ENCODE data around the gene PIP4K2C. TPM values are rescaled to one million over a fixed set of nuclear protein-coding genes. Genes with fewer than 3 reads are reported as not detected.

The PIP4K2C gene
- total and polyA plus RNA-seq, 2 donors (not counting 1 experiment from before 2014, with no cell fraction given): 11.9 to 24.3 TPM

GRCh38 chr12:57593187-57593586, 2.2 kb downstream of the PIP4K2C start:
- no peak for TF ChIP-seq CTCF (conservative IDR thresholded peaks at IDR 0.05 in 1 of 2, IDR thresholded peaks at IDR 0.05 in 1 of 2; ENCODE audit: low read depth in 1 of 2, low read length in 2 of 2)
- no peak for TF ChIP-seq EZH2 (IDR thresholded peaks at IDR 0.05; ENCODE audit: low read length, missing control alignments)
- Histone ChIP-seq H3K9me3 (ENCODE audit: control insufficient read depth, insufficient read depth, low read depth, low read length) (no peaks in the 10 kb centered on the region), H3K27ac (ENCODE audit: insufficient read depth, low read length) (no peak overlapping the region), H3K4me2 (ENCODE audit: extremely low read depth, insufficient read depth, low read length) (no peak overlapping the region), H3K4me1 (ENCODE audit: control insufficient read depth, extremely low read depth, insufficient read depth, low read length) (peaks cover 5% of the 10 kb centered on the region), H3K36me3 (ENCODE audit: control insufficient read depth, insufficient read depth, low read length) (no peaks in the 10 kb centered on the region), H3K9ac (ENCODE audit: insufficient read depth, low read length) (no peak overlapping the region), H3K79me2 (ENCODE audit: control insufficient read depth, insufficient read depth, low read length) (no peaks in the 10 kb centered on the region), H3K4me3 (replicated peaks in 1 of 4; ENCODE audit: control extremely low read depth in 1 of 4, insufficient read depth in 1 of 4, low read depth in 3 of 4, low read length in 4 of 4) (no peak overlapping the region), H3K27me3 (ENCODE audit: control insufficient read depth, insufficient read depth, low read length) (peaks cover 2% of the 10 kb centered on the region), H4K20me1 (ENCODE audit: control insufficient read depth, extremely low read depth, insufficient read depth, low read length) (no peaks in the 10 kb centered on the region), H2AFZ (ENCODE audit: low read length) (no peak overlapping the region)
- no peak for DNase-seq (ENCODE audit: low read depth in 2 of 2)

GRCh38 chr12:57600395-57600794, 9.4 kb downstream of the PIP4K2C start:
- Histone ChIP-seq H3K27me3 (ENCODE audit: control insufficient read depth, insufficient read depth, low read length) (no peaks in the 10 kb centered on the region), H3K9me3 (ENCODE audit: control insufficient read depth, insufficient read depth, low read depth, low read length) (no peaks in the 10 kb centered on the region), H3K27ac (ENCODE audit: insufficient read depth, low read length) (no peak overlapping the region), H3K9ac (ENCODE audit: insufficient read depth, low read length) (no peak overlapping the region), H4K20me1 (ENCODE audit: control insufficient read depth, extremely low read depth, insufficient read depth, low read length) (no peaks in the 10 kb centered on the region), H3K79me2 (ENCODE audit: control insufficient read depth, insufficient read depth, low read length) (no peaks in the 10 kb centered on the region), H3K4me2 (ENCODE audit: extremely low read depth, insufficient read depth, low read length) (no peak overlapping the region), H2AFZ (ENCODE audit: low read length) (no peak overlapping the region), H3K4me3 (replicated peaks in 1 of 4; ENCODE audit: control extremely low read depth in 1 of 4, insufficient read depth in 1 of 4, low read depth in 3 of 4, low read length in 4 of 4) (no peak overlapping the region), H3K36me3 (ENCODE audit: control insufficient read depth, insufficient read depth, low read length) (no peaks in the 10 kb centered on the region), H3K4me1 (ENCODE audit: control insufficient read depth, extremely low read depth, insufficient read depth, low read length) (peaks cover 1% of the 10 kb centered on the region)
- DNase-seq (ENCODE audit: low read depth in 2 of 2): no peak
- TF ChIP-seq EZH2 (IDR thresholded peaks at IDR 0.05; ENCODE audit: low read length, missing control alignments): no peak
- TF ChIP-seq CTCF (conservative IDR thresholded peaks at IDR 0.05 in 1 of 2, IDR thresholded peaks at IDR 0.05 in 1 of 2; ENCODE audit: low read depth in 1 of 2, low read length in 2 of 2): no peak

GRCh38 chr12:57602544-57602943, 11.6 kb downstream of the PIP4K2C start:
- H3K4me3 ChIP-seq (replicated peaks in 1 of 4; ENCODE audit: control extremely low read depth in 1 of 4, insufficient read depth in 1 of 4, low read depth in 3 of 4, low read length in 4 of 4): no peak overlapping the region
- no peaks in the 10 kb centered on the region for H3K27me3 ChIP-seq (ENCODE audit: control insufficient read depth, insufficient read depth, low read length)
- H4K20me1 ChIP-seq (ENCODE audit: control insufficient read depth, extremely low read depth, insufficient read depth, low read length): no peaks in the 10 kb centered on the region
- TF ChIP-seq EZH2 (IDR thresholded peaks at IDR 0.05; ENCODE audit: low read length, missing control alignments) (no peak), CTCF (conservative IDR thresholded peaks at IDR 0.05 in 1 of 2, IDR thresholded peaks at IDR 0.05 in 1 of 2; ENCODE audit: low read depth in 1 of 2, low read length in 2 of 2) (no peak)
- no peaks in the 10 kb centered on the region for H3K79me2 ChIP-seq (ENCODE audit: control insufficient read depth, insufficient read depth, low read length)
- no peak overlapping the region for H3K4me2 ChIP-seq (ENCODE audit: extremely low read depth, insufficient read depth, low read length)
- H3K9ac ChIP-seq (ENCODE audit: insufficient read depth, low read length): no peak overlapping the region
- H3K9me3 ChIP-seq (ENCODE audit: control insufficient read depth, insufficient read depth, low read depth, low read length): no peaks in the 10 kb centered on the region
- H3K4me1 ChIP-seq (ENCODE audit: control insufficient read depth, extremely low read depth, insufficient read depth, low read length): peaks cover 5% of the 10 kb centered on the region
- H3K27ac ChIP-seq (ENCODE audit: insufficient read depth, low read length): no peak overlapping the region
- H3K36me3 ChIP-seq (ENCODE audit: control insufficient read depth, insufficient read depth, low read length): no peaks in the 10 kb centered on the region
- H2AFZ ChIP-seq (ENCODE audit: low read length): no peak overlapping the region
- DNase-seq (ENCODE audit: low read depth in 2 of 2): no peak
